Retina (tissue), 1 donor: Measurements from ENCODE around the gene MAPK6.
"Not testable (repeated sequence)": the region's sequence is repeated elsewhere in the genome, so short reads cannot be mapped to it uniquely, and the experiment has no call there.

Experiments used
- DNase-seq: peaks from one replicate; pipeline ENCODE4 v3.0.0-alpha.2; 2016

MAPK6 gene

DNA sequence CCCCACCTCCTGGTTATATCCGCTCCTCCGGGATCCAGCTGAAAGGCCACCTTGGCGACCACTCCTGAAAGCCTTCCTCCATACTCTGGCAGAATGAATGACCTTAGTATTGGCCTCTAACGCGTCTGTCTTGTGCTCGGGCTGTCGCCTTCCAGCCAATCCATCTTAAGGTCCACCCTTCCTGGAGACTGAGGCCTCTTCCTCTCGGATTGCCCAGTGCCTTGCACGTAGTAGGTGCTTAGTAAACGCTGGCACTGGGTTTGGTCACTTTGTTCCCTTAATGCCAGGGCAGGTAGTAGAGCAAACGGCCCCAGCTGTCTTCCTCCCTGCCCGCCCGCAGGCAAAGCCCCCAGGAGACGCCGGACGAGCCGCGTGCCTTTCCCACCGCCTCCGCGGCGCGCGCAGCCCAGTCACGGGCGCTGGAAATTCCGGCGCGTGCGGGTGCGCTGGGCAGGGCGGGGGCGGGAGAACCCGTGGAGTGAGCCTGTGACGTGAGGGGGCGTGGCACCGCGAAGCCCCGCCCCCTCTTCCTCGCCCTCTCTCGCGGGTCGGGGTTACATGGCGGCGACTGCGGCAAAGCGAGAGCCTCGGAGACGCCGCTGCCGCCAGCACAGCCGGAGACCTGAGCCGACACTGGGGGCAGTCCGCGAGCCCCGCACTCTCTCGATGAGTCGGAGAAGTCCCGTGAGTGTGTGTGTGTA lies at the start of gene MAPK6:
Gene MAPK6, plus strand, starts transcription at position 527 of the 701 bp plus-strand sequence. CDS start 27,242 bp downstream, outside the sequence.
- DNase-seq, result peak; percentile 98

DNA sequence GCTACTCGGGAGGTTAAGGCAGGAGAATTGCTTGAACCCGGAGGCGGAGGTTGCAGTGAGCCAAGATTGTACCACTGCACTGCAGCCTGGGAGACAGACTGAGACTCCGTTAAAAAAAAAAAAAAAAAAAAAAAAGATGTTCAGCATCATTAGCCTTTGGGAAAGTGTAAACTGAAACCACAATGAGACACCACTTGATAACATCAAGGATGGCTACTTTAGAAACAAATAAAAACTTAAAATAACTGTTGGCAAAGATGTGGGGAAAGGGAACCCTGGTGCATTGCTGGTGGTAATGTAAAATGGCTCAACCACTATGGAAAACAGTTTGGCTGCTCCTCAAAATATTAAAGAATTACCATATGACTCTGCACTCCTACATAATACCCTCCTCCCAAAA lies 49.3 kb upstream of the MAPK6 start:
- no peak for DNase-seq

DNA sequence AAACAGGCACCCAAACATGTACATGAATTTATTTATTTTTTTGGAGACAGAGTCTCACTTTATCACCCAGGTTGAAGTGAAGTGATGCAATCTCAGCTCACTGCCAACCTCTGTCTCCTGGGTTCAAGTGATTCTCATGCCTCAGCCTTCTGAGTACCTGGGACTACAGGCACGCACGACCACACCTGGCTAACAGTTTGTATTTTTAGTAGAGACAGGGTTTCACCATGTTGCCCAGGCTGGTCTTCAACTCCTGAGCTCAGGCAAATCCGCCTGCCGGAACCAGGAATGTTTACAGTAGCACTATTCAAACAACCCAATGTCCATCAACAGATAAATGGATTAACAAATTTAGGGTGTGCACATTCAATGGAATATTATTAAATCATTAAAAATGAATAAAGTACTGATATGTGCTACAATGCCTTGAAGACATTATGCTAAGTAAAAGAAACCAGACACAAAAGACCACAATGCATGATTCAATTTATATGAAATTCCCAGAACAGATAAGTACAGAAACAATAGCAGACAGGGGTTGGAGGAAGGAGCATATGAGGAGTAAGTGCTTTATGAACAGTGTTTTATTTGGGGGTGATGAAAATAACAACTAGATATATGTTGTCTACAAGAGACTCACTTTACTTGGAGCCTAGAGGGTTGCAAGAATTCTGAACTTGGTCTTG lies 48.7 kb upstream of the MAPK6 start:
- DNase-seq, result no peak

DNA sequence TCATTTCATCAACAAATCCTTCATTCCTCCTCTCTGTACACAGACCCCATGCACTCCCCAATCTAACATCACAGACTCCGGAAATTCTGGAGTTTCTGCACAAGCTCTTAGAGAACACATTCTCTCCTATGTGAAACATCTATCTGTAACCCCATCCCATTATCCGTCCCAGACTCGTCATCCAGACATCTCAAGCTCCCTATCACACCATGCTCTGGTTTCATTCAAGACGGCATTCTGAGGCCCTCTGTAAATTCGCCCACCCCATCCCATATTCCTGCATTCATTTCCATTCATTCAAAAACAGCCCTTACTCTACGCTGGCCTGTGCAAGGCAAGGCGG lies 48.0 kb upstream of the MAPK6 start:
- DNase-seq, result no peak

DNA sequence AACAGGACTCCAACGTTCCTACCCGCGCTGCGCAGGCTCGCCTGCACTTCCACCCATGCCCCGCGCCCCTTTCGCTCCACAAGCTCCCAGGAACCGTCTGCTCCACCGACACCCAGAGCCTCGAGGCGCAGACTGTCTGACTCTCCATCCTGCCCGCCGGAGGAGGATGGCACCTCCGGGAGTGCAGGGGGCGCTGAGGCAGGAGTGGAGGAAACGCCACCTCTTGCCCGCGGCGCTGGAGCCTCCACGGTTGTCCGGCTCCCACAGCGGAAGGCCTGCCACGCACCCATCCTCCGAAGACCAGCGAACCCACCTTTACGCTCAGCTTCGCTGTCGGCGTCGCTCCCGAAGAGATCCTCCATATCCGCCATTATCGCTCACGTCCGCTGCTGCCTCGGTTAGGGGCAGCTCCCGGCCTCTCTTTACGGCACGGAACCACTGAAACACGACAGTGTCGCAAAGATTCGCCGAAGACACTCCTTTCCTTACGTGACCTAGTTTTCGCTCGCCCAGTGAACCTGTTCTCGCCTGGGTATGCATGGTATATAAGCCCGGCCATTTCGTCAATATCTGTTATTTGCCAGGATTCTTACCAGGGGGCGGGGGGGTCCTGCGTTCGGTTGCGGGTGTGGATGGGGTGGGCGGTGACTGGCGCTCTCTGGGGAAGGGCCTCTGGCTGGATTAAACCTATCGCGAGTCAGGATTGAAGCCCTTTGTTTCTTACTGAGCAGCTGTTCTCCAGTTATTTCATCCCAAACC lies 47.5 kb upstream of the MAPK6 start, which contains the start of gene LEO1:
Gene LEO1, minus strand, starts transcription at position 404 of the 759 bp plus-strand sequence. Its CDS starts 33 bp downstream, at position 371.
- DNase-seq, result peak; percentile 97

DNA sequence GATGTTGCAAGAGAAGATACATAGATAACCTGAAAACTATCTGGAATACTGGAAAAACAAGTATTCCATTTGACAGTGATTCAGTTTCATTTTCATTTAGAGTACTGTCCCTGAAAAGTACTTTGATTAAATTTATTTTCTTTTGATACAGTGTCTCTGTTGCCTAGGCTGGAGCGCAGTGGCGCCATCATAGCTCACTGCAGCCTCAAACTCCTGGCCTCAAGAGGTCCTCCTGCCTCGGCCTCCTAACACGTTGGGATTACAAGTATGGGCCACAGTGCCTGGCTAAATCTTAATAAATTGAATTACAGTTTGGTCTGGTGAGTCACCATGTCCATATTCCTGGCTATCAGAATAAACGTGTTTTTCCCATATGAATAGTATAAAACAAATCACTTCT lies 45.8 kb upstream of the MAPK6 start:
- DNase-seq, result no peak

DNA sequence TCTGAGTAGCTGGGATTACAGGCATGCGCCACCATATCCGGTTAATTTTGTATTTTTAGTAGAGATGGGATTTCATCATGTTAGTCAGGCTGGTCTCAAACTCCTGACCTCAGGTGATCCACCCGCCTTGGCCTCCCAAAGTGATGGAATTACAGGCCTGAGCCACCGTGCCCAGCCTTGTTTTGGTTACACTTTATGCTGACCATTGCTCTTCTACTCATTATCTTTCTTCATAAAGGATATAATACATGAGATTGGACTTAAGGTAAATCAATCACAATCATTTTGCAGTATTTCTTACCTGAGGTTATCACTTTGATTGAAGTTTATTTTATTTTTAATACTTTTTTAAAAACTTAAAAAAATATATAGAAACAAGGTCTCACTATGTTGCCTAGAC lies 45.2 kb upstream of the MAPK6 start:
- DNase-seq, result no peak

DNA sequence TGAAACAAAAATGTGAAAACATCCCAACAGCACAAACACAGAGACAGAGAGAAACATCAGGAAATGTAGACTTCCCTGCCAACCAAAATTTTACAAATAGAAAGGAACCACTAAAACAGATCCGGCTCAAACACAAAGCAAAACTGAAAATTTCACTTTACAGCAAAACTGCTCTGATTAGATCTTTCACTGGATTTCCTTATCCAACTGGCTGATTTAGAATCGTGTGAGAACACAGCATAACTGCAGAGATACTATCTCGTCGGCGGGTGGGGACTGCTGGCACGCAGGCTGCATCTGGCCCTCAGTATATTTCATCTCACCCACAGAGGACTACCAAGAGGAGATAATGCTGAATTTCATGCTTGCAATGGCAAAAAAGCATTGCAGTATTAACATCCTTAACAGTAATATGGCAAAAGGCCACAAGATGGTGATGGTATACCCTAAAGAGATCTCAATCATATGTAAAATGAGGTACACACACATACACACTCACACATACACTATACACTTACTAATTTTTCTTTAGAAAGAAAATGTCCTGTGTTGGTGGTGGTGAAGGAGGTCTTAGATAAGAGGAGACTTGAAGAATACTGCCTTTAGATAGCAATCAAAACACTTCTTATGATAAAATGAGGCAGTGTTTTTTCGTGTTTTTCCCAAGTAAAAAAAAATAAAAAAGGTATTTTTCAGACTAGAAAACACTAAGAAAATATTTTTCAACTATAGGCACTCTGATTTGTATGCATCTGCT lies 36.8 kb upstream of the MAPK6 start:
- no peak for DNase-seq

DNA sequence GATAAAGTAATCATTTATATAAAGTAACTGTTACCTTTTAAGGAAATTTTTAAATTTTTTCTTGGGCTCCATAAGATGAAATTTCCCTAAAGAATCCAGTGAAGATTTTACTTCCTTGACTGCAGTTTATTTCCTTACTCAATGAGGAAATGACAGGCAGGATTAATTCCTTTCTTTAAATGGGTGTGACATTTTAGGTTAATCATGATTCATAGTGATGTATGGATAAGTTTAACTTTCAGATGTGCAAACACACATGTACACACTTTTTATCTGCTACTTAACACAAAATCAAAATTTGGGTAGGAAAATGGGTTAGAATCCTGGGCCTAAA lies 36.3 kb upstream of the MAPK6 start:
- no peak for DNase-seq

DNA sequence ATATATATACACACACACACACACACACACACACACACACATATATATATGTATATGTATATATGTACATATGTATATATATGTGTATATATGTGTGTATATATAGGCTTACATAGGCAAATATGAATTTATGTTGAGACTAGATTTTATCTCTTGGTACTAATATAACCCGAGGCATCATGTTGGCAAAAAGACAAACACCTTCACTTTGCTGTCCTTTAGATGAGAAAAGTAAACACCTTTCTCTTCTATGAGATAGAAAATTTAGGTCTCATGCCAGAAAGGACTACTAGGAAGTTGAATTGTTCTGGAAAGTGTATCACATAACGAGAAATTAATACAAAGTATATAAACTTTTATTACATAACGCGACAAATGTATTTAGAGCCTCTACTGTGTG lies 27.9 kb upstream of the MAPK6 start:
- DNase-seq, result no peak

DNA sequence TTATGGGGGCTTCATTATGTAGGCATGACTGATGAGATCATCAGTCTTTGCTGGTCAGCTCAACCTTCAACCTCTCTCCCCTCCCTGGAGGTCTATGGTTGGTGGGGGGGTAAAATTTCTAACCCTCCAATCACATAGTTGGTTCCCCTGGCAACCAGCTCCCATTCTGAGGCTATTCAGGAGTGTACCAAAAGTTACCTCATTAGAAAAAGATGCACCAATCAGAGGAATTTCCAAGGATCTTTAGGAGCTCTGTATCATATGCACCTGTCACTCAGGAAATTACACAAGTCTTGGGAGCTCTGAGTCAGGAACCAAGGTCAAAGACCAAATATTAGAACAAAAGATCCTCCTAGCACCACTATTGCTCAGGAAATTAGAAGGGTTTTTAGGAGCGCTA lies 26.1 kb upstream of the MAPK6 start:
- no peak for DNase-seq

DNA sequence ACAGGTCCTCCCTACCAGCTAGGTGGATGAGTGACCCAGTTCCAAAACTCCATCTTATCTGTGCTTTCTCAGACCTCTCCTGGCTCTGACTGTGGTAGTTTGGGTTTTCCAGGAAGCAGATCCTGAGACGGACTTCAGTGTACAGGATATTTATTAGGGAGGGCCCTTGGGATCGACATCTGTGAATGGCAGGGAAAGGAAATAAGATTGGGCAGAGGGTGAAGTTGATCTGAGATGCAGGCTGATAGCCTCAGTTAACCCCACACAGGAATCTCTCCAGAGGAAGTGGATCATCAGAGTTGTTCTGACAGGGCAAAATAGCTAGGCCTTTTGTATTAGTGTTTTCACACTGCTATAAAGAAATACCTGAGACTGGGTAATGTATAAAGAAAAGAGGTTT lies 16.7 kb upstream of the MAPK6 start:
- no peak for DNase-seq

DNA sequence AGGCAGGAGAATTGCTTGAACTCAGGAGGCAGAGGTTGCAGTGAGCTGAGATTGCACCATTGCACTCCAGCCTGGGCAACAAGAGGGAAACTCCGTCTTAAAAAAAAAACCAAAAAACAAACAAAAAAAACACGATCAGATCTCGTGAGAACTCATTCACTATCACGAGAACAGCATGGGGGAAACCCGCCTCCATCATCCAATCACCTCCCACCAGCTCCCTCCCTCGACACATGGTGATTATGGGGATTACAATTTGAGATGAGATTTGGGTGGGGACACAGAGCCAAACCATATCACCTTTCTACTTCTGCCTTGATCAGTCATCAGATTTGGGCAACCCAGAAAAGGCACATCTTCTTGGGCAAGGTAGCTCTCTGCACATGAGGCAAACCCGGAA lies 15.9 kb upstream of the MAPK6 start:
- DNase-seq, result not testable (repeated sequence)

DNA sequence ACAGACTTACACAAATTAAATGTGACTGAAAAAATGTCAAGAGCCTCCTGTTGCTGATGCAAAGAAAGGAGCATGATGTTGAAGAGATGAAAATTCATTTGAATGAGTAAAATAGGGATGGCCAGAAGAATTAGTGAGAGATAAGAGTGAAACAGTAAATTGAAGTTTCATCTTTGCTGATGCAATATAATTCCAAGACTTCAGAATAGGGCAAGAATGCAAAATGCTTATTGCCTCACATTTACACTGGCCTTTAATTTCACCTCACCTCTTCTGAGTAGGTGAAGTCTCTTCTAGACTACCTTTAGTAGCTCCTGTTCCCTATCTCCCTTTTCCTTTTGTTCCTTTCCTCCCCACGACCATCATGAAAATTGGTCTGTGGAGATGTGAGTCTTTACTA lies 15.3 kb upstream of the MAPK6 start:
- no peak for DNase-seq

DNA sequence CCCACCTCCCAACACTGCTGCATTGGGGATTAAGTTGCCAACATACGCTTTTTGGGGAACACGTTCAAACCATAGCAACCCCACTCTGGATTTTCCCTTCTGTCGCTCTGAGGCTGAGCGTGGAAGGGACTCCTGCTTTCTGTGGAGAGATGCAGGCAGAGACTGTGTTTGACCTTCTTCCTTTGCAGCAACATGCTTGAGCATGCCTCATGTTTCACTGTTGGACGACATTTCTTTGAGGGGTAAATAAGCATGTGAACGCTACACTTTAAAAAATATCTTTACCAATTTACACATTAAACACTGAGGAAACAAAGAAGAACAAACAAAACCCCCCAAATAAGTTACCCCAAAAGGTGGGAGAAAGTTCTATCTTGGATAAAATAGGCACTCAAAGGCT lies 14.2 kb upstream of the MAPK6 start:
- DNase-seq, result no peak

DNA sequence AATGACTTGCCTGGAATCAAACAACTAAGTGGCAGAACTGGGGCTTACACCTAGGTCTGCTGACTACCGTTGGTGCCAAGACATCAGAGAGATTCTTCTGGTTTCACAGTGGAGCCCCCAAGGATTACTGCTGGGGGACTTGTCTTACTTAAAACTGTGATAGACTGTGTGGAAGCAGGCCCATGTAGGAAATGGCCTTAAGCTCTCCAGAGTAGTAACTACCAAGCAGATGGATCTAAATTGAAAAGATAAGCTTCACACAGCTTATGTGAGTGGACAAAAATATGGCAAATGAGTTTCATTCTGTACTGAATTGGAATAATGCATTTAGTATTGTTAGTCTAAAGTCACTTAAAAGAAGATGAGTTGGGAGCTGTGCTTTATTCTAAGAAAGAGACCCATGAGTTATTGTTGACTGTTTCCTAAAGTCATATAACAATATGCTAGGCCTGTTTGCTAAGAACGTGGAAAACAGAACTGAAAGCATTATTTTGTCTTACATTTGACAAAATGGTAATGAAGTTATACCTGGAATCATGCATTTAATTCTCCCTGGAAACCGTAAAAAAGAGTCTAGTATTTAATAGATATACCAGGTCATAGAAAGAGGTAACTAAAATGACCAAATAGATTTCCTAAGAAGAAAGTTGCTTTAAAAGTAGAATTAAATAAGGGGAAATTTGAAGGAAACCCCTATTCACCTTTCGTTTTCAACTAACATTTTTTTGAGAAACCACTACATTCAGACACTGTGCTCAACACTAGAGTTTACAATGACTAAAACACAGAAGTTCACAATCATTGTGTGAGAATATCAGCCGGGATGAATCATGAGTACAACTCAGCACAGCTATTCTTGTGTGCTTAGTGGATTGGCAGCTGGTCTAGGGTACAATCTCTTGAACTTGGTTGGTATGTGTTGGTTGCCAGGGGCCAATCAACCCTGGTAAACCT lies 13.0 kb upstream of the MAPK6 start:
- DNase-seq, result no peak

DNA sequence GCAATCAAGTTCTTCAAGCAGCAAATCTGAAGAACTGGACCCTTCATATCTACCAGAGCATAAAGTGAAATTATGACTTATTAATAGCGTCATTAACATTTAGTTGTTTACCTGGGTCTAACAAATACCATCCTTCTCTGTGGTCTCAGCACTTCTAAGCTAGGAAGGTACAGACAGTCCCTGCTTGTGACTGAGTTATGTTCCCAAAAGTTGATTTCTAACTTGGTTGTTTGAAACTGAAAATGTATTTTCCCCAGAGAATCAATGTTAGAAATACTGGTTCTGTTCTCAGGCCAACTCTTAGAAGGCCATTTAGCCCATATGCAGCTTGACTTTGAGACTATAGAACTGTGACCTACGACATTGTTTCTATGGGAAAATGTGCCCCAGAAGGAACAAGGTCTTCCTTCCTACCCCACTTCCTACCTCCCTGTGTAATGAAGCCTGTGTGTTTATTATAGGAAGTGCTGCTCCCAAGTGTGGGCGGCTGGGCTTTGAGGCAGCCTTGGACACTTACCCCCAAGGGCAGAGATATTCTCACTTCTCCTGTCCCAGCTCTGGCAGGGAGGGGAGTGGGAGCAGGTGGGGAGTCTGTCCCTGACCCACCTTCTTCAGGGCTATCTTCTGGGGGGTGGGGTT lies 12.2 kb upstream of the MAPK6 start:
- DNase-seq, result no peak

DNA sequence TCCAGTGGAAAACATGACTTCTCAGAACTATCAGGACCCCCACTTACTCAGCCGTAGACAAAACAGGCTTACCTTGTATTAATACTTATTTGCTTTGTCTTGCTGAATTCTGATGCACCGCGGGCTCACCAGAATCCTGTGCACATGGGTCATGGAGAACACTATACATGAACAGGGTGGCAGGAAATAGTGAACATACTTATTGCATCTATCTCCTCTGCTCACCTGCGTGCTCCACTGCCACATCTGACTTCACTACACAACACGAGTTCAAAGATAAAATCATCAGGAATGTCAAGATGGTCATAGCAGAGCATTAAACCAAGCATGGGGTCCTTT lies 10.7 kb upstream of the MAPK6 start:
- DNase-seq, result no peak

DNA sequence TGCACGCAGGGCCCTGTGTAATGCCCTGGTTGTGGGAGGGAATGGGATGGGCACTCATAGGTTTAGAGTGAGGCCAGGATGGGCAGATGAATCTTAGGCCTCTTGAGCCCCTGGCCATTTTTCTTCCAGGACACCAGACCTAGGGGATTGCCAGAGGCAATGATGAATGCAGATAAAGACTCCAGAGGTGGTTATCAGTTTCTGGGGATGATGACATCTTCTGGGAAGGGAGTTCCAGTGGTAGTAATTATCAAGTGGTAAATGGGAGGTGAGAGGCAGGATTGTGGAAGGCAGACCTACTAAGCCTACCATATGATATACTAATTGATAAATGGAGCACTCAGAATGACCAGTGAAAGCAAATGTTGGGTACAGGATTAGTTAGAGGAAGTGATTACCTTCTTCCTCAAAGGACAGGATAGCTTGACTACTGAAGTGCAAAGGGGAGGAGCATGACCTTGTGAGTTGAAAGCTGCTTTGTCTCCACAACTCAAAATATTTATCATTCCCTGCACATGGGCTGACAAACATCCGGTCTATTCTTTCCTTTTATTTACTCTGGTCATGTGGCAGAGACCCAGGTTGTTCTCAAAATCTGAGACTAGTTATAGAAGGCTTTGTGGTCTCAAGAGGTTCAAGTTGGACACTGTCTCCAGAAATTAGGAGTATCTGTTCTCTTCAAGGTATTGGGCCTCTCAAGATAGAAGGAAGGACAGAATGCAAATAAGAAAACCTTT lies 10.2 kb upstream of the MAPK6 start:
- no peak for DNase-seq

DNA sequence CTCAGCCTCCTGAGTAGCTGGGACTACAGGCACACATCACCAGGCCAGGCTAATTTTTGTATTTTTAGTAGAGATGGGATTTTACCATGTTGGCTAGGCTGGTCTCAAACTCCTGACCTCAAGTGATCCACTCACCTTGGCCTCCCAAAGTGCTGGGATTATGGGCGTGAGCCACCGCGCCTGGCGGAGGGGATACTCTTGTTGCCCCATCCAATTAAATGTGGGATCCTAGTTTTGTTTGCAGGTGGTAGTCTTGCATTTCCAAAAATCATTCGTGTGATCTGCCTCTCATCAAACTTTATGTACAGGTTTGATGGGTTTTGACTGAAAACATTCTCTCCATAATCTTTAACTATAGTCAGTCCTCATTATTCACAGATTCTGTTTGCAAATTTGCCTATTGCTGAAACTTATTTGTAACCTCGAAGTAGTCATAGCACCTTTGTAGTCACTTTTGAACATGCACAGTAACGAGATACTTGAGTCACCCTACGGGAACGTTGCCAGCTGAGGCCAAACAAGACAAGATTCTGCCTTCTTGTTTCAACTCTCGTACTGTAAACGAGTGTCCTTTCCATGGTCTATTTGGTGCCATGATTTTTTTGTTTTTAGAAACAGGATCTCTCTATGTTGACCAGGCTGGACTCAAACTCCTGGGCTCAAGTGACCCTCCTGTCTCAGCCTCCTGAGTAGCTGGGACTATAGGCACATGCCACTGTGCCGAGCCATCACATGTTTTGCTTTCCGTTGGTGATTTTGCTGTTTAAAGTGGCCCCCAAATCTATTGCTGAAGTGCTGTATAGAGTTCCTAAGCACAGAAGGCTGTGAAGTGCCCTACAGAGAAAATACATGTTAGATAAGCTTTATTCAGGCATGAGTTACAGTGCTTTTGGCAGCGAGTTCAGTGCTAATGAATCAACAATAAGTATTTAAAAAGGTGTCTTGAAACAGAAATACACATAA lies 8.1 kb upstream of the MAPK6 start:
- DNase-seq, result no peak
